ENCODE results near the gene IGFBP3. TPM values are rescaled to one million over a fixed set of nuclear protein-coding genes. Genes with fewer than 3 reads are reported as not detected.
"Not testable (repeated sequence)": the region's sequence is repeated elsewhere in the genome, so short reads cannot be mapped to it uniquely, and the experiment has no call there.

IGFBP3 gene
- 10 to 100 TPM in 1 of 2 experiments, 1 to 10 TPM in 1; 7.8 to 12.5 TPM for total RNA-seq

- ATAC-seq (ENCODE audit: low read depth) (peak; percentile 59), DNase-seq (peak; percentile 63)
- POLR2A ChIA-PET = interaction anchor here (2.9 kb wide), 1 partner anchor 20 kb away, joined by 10 read pairs; no protein-coding TSS in a partner anchor
- peak within 1 kb of the TSS; percentile 79 for H3K4me3 Mint-ChIP-seq
- H3K9me3 Mint-ChIP-seq = no peaks in the 10 kb centered on the region
- peak within 1 kb of the TSS; percentile 77 for H3K27ac Mint-ChIP-seq
- no peaks in the 10 kb centered on the region for H3K36me3 Mint-ChIP-seq
- peaks cover 51% of the 10 kb centered on the region for H3K27me3 Mint-ChIP-seq
- peaks cover 26% of the 10 kb centered on the region for H3K4me1 Mint-ChIP-seq
Measured at GRCh38 chr7:45920502-45921380, at the start of gene IGFBP3. TSS of gene IGFBP3 (minus strand) at chr7:45921272. CDS start at chr7:45921140, 132 bp downstream.

- POLR2A ChIA-PET = no interaction called here
- Mint-ChIP-seq H3K4me1 (peaks cover 6% of the 10 kb centered on the region), H3K27ac (no peak overlapping the region), H3K9me3 (no peaks in the 10 kb centered on the region), H3K36me3 (no peaks in the 10 kb centered on the region), H3K4me3 (no peak overlapping the region), H3K27me3 (peaks cover 2% of the 10 kb centered on the region)
- ATAC-seq (ENCODE audit: low read depth) = no peak
- DNase-seq = no peak
Measured at GRCh38 chr7:45970454-45970853, 49.4 kb upstream of the IGFBP3 start.

- no peak overlapping the region for H3K4me3 Mint-ChIP-seq
- peaks cover 6% of the 10 kb centered on the region for H3K4me1 Mint-ChIP-seq
- DNase-seq = no peak
- H3K27ac Mint-ChIP-seq = no peak overlapping the region
- no peaks in the 10 kb centered on the region for H3K36me3 Mint-ChIP-seq
- H3K9me3 Mint-ChIP-seq = no peaks in the 10 kb centered on the region
- POLR2A ChIA-PET = no interaction called here
- H3K27me3 Mint-ChIP-seq = peaks cover 2% of the 10 kb centered on the region
- ATAC-seq (ENCODE audit: low read depth) = no peak
Measured at GRCh38 chr7:45969940-45970339, 48.9 kb upstream of the IGFBP3 start.

- ATAC-seq (ENCODE audit: low read depth) (no peak), DNase-seq (no peak)
- Mint-ChIP-seq H3K9me3 (no peaks in the 10 kb centered on the region), H3K4me1 (peaks cover 6% of the 10 kb centered on the region), H3K36me3 (no peaks in the 10 kb centered on the region), H3K27ac (no peak overlapping the region), H3K27me3 (peaks cover 2% of the 10 kb centered on the region), H3K4me3 (no peak overlapping the region)
- POLR2A ChIA-PET = no interaction called here
Measured at GRCh38 chr7:45968856-45969541, 47.9 kb upstream of the IGFBP3 start.

GRCh38 chr7:45968312-45968711 is 47.2 kb upstream of the IGFBP3 start:
- no peak overlapping the region for H3K27ac Mint-ChIP-seq
- no peaks in the 10 kb centered on the region for H3K36me3 Mint-ChIP-seq
- H3K4me3 Mint-ChIP-seq = no peak overlapping the region

GRCh38 chr7:45967591-45968157 is 46.6 kb upstream of the IGFBP3 start:
- peaks cover 2% of the 10 kb centered on the region for H3K27me3 Mint-ChIP-seq
- peaks cover 2% of the 10 kb centered on the region for H3K4me1 Mint-ChIP-seq
- H3K27ac Mint-ChIP-seq = no peak overlapping the region
- no peaks in the 10 kb centered on the region for H3K9me3 Mint-ChIP-seq
- no peak for DNase-seq
- POLR2A ChIA-PET = no interaction called here
- ATAC-seq (ENCODE audit: low read depth) = no peak
- H3K36me3 Mint-ChIP-seq = no peaks in the 10 kb centered on the region
- no peak overlapping the region for H3K4me3 Mint-ChIP-seq

More at GRCh38 chr7:45968312-45968711, 47.2 kb upstream of the IGFBP3 start:
- ATAC-seq (ENCODE audit: low read depth) (no peak), DNase-seq (no peak)
- H3K9me3 Mint-ChIP-seq = no peaks in the 10 kb centered on the region
- peaks cover 6% of the 10 kb centered on the region for H3K4me1 Mint-ChIP-seq
- POLR2A ChIA-PET = no interaction called here
- H3K27me3 Mint-ChIP-seq = peaks cover 2% of the 10 kb centered on the region

- DNase-seq (no peak), ATAC-seq (ENCODE audit: low read depth) (no peak)
- Mint-ChIP-seq H3K4me3 (no peak overlapping the region), H3K36me3 (no peaks in the 10 kb centered on the region), H3K27me3 (no peaks in the 10 kb centered on the region), H3K9me3 (no peaks in the 10 kb centered on the region), H3K4me1 (no peaks in the 10 kb centered on the region), H3K27ac (no peak overlapping the region)
- POLR2A ChIA-PET = interaction anchor here (0.6 kb wide), 1 partner anchor 171 kb away, joined by 5 read pairs; no protein-coding TSS in a partner anchor
Measured at GRCh38 chr7:45962861-45963260, 41.8 kb upstream of the IGFBP3 start.

GRCh38 chr7:45957721-45958120 is 36.6 kb upstream of the IGFBP3 start:
- H3K36me3 Mint-ChIP-seq = no peaks in the 10 kb centered on the region
- no peaks in the 10 kb centered on the region for H3K4me1 Mint-ChIP-seq
- H3K27ac Mint-ChIP-seq = no peak overlapping the region
- no peaks in the 10 kb centered on the region for H3K27me3 Mint-ChIP-seq
- H3K9me3 Mint-ChIP-seq = peaks cover 2% of the 10 kb centered on the region
- DNase-seq = no peak
- H3K4me3 Mint-ChIP-seq = no peak overlapping the region
- POLR2A ChIA-PET = no interaction called here
- no peak for ATAC-seq (ENCODE audit: low read depth)

GRCh38 chr7:45955286-45955685 is 34.2 kb upstream of the IGFBP3 start:
- ATAC-seq (ENCODE audit: low read depth) = no peak
- peaks cover 3% of the 10 kb centered on the region for H3K9me3 Mint-ChIP-seq
- H3K27ac Mint-ChIP-seq = no peak overlapping the region
- no peaks in the 10 kb centered on the region for H3K27me3 Mint-ChIP-seq
- DNase-seq = no peak
- H3K4me3 Mint-ChIP-seq = no peak overlapping the region
- H3K4me1 Mint-ChIP-seq = no peaks in the 10 kb centered on the region
- POLR2A ChIA-PET = no interaction called here
- H3K36me3 Mint-ChIP-seq = no peaks in the 10 kb centered on the region

GRCh38 chr7:45953055-45953454 is 32.0 kb upstream of the IGFBP3 start:
- ATAC-seq (ENCODE audit: low read depth); H3K4me1 Mint-ChIP-seq; POLR2A ChIA-PET; DNase-seq; H3K4me3 Mint-ChIP-seq; H3K36me3 Mint-ChIP-seq; H3K27ac Mint-ChIP-seq; H3K27me3 Mint-ChIP-seq; H3K9me3 Mint-ChIP-seq: not testable (repeated sequence)

GRCh38 chr7:45944058-45944457 is 23.0 kb upstream of the IGFBP3 start:
- DNase-seq (no peak), ATAC-seq (ENCODE audit: low read depth) (no peak)
- Mint-ChIP-seq H3K27ac (no peak overlapping the region), H3K27me3 (no peaks in the 10 kb centered on the region), H3K4me1 (peaks cover 11% of the 10 kb centered on the region), H3K4me3 (no peak overlapping the region), H3K36me3 (peaks cover 5% of the 10 kb centered on the region), H3K9me3 (peaks cover 5% of the 10 kb centered on the region)
- POLR2A ChIA-PET = no interaction called here

- Mint-ChIP-seq H3K4me3 (peak overlapping the region; percentile 75), H3K9me3 (peaks cover 5% of the 10 kb centered on the region), H3K4me1 (peaks cover 13% of the 10 kb centered on the region), H3K36me3 (peaks cover 5% of the 10 kb centered on the region), H3K27ac (no peak overlapping the region), H3K27me3 (peaks cover 4% of the 10 kb centered on the region)
- ATAC-seq (ENCODE audit: low read depth) = no peak
- POLR2A ChIA-PET = interaction anchor here (1.4 kb wide), 1 partner anchor 19 kb away, joined by 10 read pairs; the partner anchor contains the start of gene IGFBP3
- DNase-seq = no peak
Measured at GRCh38 chr7:45940939-45941338, 19.9 kb upstream of the IGFBP3 start.

GRCh38 chr7:45940237-45940781 is 19.2 kb upstream of the IGFBP3 start:
- Mint-ChIP-seq H3K27ac (peak overlapping the region; percentile 70), H3K4me1 (peaks cover 13% of the 10 kb centered on the region), H3K4me3 (peak overlapping the region; percentile 75)
- not testable (repeated sequence) for H3K27me3 Mint-ChIP-seq, H3K9me3 Mint-ChIP-seq, H3K36me3 Mint-ChIP-seq
- DNase-seq (peak; percentile 52), ATAC-seq (ENCODE audit: low read depth) (peak; percentile 72)
- POLR2A ChIA-PET = interaction anchor here (1.4 kb wide), 1 partner anchor 18 kb away, joined by 10 read pairs; the partner anchor contains the start of gene IGFBP3

Data from activated naive CD8-positive, alpha-beta T cell treated with anti-CD3 and anti-CD28 coated beads, Interleukin-2, amount 10 ng/mL, durations not matched to agents 7 days and 5 days (primary cell).